Measurements from ENCODE around the gene SLC25A34.

The SLC25A34 gene

DNA sequence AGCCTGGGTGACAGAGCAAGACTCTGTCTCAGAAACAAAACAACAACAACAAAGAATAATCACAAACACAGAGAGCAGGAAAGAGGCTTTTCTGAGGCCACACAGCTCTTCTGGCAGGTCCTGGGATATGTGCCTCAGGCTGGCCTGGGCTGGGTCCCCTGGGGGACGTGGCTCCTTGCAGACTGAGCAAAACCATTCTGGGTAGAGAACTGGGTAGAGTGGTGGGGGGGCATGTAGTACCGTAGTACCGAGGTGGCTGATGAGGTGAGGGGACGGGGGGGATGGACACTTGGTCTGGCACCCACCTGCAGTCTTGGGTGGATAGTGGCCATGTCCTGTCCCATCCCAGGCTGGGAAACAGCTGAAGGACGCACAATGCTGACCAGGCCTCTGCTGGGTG, 12.2 kb downstream of the SLC25A34 start:
- no peaks in the 10 kb centered on the region for H3K4me1 Mint-ChIP-seq (ENCODE audit: low read depth)
- H3K4me3 Mint-ChIP-seq: no peak overlapping the region
- H3K27me3 Mint-ChIP-seq (ENCODE audit: low read depth): no peaks in the 10 kb centered on the region
- no peak overlapping the region for H3K27ac Mint-ChIP-seq
- H3K36me3 Mint-ChIP-seq (ENCODE audit: low read depth): no peaks in the 10 kb centered on the region
- no peaks in the 10 kb centered on the region for H3K9me3 Mint-ChIP-seq

DNA sequence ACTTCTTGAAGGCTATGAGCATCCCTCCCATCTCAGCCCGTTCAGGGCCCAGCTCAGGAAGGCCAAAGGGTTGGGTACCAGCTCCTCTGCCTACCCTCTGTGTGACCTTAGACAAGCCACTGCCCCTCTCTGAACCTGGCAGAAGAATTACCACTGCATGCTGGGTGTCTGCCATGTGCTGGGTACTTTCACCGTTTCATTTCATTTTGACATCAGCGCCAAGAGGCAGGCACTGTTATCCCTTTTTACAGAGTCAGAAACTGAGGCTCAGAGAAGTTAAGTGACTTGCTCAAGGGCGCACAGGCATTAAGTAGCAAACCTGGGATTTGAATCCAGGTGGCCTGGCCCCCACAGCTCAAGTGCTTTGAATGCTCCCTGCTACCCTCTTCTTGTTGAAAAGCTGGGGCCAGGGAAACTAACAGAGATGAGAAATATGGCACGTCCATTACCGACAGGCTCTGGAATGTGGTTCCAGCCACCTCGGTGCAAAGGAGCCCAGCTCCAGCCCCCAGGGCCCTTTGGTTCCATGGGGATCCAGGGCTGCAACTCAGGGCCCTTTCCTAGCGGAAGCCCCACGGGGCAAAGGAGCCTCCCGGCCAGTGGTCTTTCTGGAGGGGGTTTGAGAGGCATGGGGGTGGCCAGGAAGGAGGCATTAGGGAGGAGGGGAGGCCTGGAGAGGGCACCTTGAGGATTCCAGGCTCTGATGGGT, 12.8 kb downstream of the SLC25A34 start:
- Mint-ChIP-seq H3K4me3 (no peak overlapping the region), H3K4me1 (ENCODE audit: low read depth) (no peaks in the 10 kb centered on the region), H3K36me3 (ENCODE audit: low read depth) (no peaks in the 10 kb centered on the region), H3K27ac (no peak overlapping the region), H3K9me3 (no peaks in the 10 kb centered on the region), H3K27me3 (ENCODE audit: low read depth) (no peaks in the 10 kb centered on the region)

DNA sequence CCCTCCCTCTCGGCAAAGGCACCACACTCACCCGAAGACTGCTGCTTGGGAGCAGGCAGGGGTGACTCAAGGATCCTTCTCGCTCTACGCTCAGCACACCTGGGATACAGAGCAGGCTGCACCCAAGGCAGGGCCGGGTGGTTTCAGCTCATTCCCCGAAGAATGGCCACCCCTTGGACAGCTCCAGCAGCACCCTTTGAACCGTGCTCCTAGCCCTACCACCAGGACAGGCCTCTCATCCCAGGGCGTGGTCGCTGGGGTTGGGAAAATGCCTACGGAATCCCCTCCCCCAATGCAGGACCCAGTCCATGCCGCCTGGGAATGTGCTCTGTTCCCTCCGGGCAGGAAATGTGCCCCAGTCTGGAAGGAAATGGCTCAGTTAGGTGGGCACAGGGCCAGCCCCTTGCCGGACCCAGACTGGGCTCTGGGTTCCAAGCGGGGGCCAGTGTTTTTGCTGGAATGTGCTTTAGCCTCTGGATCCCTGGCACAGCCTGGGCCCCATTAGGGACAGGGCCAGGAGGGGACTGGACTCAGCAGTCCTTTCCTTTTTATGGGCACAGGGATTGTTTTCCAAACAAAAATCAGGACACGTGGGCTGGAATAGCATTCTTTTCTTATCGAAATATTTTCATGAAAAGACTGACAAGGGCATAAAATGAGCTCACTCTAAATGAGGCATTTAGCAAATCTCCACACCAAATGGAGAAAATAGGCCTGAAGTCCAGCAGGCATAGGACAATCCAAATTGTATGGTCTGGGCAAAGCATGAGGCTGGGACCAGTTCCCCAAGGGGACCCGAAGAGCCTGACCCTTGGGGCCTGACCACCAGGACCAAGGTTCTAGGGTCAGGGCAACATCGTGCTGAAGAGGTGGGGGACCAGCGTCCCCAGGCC, 13.6 kb downstream of the SLC25A34 start:
- H3K27ac Mint-ChIP-seq: no peak overlapping the region
- H3K27me3 Mint-ChIP-seq (ENCODE audit: low read depth): no peaks in the 10 kb centered on the region
- no peak overlapping the region for H3K4me3 Mint-ChIP-seq
- no peaks in the 10 kb centered on the region for H3K4me1 Mint-ChIP-seq (ENCODE audit: low read depth)
- no peaks in the 10 kb centered on the region for H3K9me3 Mint-ChIP-seq
- no peaks in the 10 kb centered on the region for H3K36me3 Mint-ChIP-seq (ENCODE audit: low read depth)

DNA sequence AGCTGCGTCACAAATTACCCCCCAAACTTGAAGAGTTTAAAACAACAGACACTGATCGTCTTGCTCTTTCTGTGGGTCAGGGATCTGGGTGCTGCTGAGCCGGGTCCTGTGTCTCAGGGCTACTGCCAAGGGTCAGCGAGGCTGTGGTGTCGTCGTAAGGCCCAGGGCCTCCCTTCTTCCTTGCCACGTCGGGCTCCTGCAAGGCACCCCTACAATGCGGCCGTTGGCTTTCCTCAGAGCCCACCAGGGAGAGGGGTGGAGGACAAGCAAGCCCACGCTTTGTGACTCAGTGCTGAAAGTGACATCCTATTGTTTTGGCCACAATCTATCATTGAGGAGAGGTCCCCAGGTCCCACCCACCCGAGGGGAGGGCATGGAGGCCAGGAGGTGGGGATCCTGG, 14.9 kb downstream of the SLC25A34 start:
- Mint-ChIP-seq H3K36me3 (ENCODE audit: low read depth) (no peaks in the 10 kb centered on the region), H3K4me1 (ENCODE audit: low read depth) (no peaks in the 10 kb centered on the region), H3K9me3 (no peaks in the 10 kb centered on the region), H3K27ac (no peak overlapping the region), H3K27me3 (ENCODE audit: low read depth) (peaks cover 10% of the 10 kb centered on the region), H3K4me3 (no peak overlapping the region)

DNA sequence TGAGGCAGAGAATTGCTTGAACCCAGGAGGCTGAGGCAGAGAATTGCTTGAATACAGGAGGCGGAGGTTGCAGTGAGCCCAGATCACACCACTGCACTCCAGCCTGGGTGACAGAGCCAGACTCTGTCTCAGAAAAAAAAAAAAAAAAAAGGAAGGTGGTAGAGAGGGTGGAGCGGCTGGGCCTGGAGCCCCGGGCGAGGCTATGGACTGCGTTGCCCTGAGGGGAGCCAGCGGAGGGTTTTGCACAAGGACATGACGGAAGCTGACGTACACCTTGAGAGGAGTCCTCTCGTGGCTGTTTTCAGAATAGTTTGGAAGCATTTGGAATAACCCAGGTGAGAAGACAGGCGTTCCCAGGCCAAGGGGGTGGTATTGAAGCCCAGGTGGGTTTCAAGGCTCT, 15.7 kb downstream of the SLC25A34 start:
- no peak overlapping the region for H3K27ac Mint-ChIP-seq
- H3K27me3 Mint-ChIP-seq (ENCODE audit: low read depth): peaks cover 18% of the 10 kb centered on the region
- H3K4me3 Mint-ChIP-seq: no peak overlapping the region
- no peaks in the 10 kb centered on the region for H3K36me3 Mint-ChIP-seq (ENCODE audit: low read depth)
- H3K4me1 Mint-ChIP-seq (ENCODE audit: low read depth): peaks cover 5% of the 10 kb centered on the region
- no peaks in the 10 kb centered on the region for H3K9me3 Mint-ChIP-seq

DNA sequence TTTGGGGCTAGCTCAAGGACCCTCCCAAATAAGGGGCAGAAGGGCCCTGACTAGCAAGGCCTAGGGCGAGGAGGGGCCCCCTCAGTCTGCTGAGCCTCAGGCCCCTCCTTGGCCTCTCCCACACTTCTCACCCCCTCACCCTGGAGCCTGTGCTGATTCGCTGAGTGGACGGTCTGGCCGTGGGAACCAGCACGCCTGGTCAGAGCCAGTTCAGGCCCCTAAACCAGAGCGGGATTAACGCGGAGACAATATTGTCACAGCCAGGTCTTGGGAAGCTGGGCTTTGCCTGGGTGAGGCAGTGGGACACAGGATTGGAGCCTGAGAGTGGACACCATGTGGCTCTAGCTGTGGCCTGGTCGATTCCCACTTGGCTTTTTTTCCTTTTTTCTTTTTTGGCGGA, 17.7 kb downstream of the SLC25A34 start:
- Mint-ChIP-seq H3K9me3 (no peaks in the 10 kb centered on the region), H3K4me1 (ENCODE audit: low read depth) (peaks cover 8% of the 10 kb centered on the region), H3K27me3 (ENCODE audit: low read depth) (peaks cover 33% of the 10 kb centered on the region), H3K27ac (no peak overlapping the region), H3K4me3 (no peak overlapping the region), H3K36me3 (ENCODE audit: low read depth) (no peaks in the 10 kb centered on the region)

DNA sequence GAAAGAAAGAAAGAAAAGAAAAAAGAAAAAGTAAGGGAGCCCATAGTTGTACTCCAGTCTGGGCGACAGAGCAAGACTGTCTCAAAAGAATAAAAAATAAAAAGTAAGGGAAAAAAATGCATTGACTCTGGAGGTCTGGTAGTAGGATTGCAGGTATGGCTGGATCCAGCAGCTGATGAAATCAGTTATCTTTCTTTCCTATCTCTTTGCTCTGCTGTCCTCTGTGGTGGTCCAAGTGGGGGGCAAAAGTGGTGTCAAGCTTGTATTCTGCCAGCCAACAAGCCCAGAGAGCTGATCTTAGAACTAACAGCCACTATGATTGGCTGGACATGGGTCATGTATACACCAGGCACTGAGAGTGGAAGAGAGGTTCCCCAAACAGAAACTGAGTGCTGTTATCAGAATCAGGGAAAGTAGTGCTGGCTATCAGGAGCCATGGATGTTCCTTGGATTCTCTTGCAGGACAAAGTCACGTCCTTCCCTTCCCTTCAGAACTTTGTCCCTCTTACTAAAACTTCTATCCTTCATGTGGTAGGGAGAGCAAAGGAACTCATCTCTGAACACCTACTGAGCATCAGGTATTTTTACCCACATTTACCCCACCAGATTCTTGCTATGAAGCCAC, 19.1 kb downstream of the SLC25A34 start:
- peaks cover 42% of the 10 kb centered on the region for H3K27me3 Mint-ChIP-seq (ENCODE audit: low read depth)
- no peak overlapping the region for H3K27ac Mint-ChIP-seq
- peaks cover 8% of the 10 kb centered on the region for H3K4me1 Mint-ChIP-seq (ENCODE audit: low read depth)
- no peaks in the 10 kb centered on the region for H3K36me3 Mint-ChIP-seq (ENCODE audit: low read depth)
- H3K4me3 Mint-ChIP-seq: no peak overlapping the region
- no peaks in the 10 kb centered on the region for H3K9me3 Mint-ChIP-seq

DNA sequence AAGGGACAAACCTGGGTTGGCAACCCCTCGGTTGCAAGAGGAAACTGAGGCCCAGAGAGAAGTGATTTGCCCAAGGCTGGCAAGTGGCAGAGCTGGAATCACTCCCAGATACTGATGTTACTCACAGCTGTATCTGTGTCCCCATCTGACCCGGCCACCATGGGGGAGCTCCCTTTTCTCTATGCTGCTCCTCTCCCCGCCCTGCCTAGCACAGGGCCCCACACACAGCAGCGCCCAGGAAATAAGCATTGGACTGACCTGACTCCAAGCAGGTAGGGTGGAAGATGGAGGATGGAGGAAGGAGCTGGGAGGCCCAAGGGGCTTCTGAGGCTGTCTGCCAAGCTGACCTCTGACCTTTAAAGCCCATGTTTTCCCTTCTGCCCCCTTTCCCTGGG, 19.6 kb downstream of the SLC25A34 start:
- Mint-ChIP-seq H3K27ac (no peak overlapping the region), H3K9me3 (no peaks in the 10 kb centered on the region), H3K27me3 (ENCODE audit: low read depth) (peaks cover 47% of the 10 kb centered on the region), H3K36me3 (ENCODE audit: low read depth) (no peaks in the 10 kb centered on the region), H3K4me1 (ENCODE audit: low read depth) (peaks cover 8% of the 10 kb centered on the region), H3K4me3 (no peak overlapping the region)

DNA sequence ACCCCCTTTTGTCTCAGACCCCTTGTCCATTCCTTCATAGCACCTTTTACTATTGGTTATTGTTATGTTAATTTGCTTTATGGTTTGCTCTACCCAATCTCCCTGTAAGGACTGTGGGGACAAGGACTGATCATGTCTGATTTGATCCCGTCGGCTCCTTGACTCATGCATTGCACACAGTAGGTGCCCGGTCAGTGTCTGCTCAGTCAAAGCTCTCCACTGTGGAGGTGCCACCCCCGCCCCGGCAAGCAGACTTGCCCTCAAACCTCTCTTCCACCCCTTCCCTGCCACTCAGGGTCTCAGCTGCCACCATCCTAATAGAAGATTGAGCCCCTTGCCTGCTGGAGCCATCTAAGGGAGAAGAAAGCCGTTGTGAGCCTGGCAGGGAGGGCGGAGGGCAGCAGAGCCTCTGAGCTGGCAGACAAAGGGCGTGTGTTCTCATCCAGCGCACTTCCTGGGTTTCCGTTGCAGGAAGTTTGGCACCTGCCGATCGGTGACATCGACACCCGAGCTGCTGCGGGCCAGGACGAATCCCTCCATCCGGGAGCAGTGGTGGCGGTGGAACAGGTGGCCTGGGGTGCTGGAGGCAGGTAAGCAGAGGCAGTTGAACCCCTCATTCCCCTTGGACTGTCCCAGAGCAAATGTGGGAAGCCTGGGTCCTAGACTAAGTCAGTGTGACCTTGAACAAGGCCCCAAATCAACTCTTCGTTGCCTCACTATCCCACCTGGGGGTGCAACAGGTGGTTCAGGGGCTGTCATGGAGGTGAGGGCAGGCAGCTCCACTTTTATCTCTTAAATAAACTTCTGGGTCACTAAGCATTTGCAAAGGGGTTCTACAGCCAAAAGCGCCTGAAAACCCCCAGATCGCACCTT, 20.3 kb downstream of the SLC25A34 start:
- H3K4me1 Mint-ChIP-seq (ENCODE audit: low read depth): peaks cover 8% of the 10 kb centered on the region
- H3K9me3 Mint-ChIP-seq: no peaks in the 10 kb centered on the region
- peaks cover 54% of the 10 kb centered on the region for H3K27me3 Mint-ChIP-seq (ENCODE audit: low read depth)
- H3K4me3 Mint-ChIP-seq: no peak overlapping the region
- H3K36me3 Mint-ChIP-seq (ENCODE audit: low read depth): no peaks in the 10 kb centered on the region
- no peak overlapping the region for H3K27ac Mint-ChIP-seq

DNA sequence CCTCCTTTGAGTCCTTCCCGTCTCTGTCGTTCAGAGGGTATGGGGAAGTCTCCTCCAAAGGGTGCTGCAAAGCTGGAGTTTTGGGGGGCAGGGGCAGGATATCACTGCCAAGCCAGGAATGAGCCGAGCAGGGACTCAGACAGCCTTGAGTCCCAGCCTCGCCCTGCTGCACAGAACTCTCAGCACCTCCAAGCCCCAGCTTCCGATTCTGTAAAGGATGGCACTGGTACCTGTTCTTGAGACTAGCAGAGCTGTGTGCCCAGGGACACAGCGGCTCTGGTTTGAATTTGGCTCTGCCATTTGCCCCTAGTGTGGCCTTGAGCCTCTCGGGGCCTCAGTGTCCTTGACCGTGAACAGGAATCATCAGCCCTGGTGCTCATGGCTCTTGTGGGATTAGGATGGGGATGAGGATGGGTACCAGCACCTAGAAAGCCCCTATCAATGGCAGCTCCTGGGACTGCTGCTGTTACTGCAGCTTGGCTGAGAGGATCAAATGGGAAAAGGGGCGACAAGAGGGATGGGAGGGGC, 21.0 kb downstream of the SLC25A34 start:
- Mint-ChIP-seq H3K9me3 (no peaks in the 10 kb centered on the region), H3K36me3 (ENCODE audit: low read depth) (no peaks in the 10 kb centered on the region), H3K27ac (no peak overlapping the region), H3K4me1 (ENCODE audit: low read depth) (peaks cover 8% of the 10 kb centered on the region), H3K27me3 (ENCODE audit: low read depth) (peaks cover 58% of the 10 kb centered on the region), H3K4me3 (no peak overlapping the region)

DNA sequence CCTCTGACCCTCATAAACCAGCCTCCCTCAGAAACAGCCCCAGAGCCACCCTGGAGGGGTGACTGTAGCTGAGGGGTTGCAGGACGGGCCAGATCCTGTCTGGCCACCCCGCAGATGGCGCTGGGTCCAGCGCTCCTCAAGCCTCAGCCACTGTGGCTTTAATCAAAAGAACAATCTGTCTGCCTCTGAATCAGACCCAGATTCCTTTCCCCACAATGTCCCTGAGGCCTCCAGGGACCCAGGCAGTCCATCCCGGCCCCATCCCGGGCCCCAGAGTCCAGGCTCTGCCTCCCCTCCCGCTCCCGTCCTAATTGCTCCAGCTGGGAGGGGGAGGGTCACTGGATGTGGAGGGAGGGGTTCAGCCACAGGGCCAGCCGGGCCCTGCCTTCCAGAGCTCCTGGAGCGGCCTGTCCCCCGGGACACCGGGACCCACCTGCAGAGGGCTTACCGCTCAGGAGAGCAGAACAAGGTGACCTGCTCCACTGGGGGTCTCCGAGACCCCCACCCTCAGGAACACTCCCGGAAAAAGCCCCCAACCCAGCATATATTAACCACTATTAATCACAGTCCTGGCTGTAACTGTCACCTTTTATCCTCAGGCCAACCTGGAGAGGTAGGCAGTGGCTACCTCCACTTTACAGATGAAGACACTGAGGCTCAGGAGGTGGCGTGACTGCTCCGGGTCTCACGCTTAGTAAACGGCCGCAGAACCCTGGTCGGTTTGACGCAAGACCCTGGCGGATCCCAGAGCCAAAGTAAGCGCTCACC, 21.7 kb downstream of the SLC25A34 start:
- Mint-ChIP-seq H3K4me3 (peak overlapping the region; percentile 21), H3K4me1 (ENCODE audit: low read depth) (peaks cover 8% of the 10 kb centered on the region), H3K9me3 (no peaks in the 10 kb centered on the region), H3K36me3 (ENCODE audit: low read depth) (no peaks in the 10 kb centered on the region), H3K27me3 (ENCODE audit: low read depth) (peaks cover 64% of the 10 kb centered on the region), H3K27ac (no peak overlapping the region)

DNA sequence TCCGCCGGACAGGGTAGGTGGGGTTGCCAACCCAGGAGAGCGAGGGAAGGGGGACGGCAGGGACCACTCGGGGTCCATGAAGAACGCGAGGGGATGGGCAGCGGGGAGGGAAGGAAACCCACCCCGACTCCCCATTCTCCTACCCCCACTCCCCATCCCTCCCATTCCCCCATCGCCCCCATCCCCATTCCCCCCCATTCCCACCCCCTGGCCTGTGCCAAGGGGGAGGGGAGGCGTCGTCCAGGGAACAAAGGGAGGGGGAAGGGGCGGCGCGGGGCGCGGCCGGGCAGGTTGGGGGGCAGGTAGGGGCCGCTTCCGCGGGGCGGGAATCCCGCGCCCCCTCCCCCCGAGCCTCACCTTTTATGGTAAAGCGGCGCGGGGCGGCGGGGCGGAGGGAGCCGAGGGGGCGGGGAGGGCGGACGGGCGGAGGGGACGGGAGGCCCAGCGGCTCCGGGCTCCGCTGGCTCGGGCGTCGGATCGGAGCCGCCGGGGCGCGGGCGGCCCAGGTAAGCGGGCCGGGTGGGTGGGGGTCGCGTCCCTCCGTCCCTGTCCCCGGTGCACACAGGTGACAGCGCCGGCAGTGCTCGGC, 22.4 kb downstream of the SLC25A34 start, which contains the start of gene FBLIM1:
Gene FBLIM1 (plus strand): TSS at position 453 of the 589 bp plus-strand sequence. CDS start 6,189 bp downstream, outside the sequence.
- Mint-ChIP-seq H3K27me3 (ENCODE audit: low read depth) (peaks cover 66% of the 10 kb centered on the region), H3K4me3 (peak within 1 kb of the TSS; percentile 21), H3K4me1 (ENCODE audit: low read depth) (peaks cover 8% of the 10 kb centered on the region), H3K9me3 (no peaks in the 10 kb centered on the region), H3K27ac (no peak within 1 kb of the TSS), H3K36me3 (ENCODE audit: low read depth) (no peaks in the 10 kb centered on the region)

Data from T-helper 1 cell treated with Interleukin-12 subunit alpha and Interleukin-12 subunit beta and Interleukin-4 antibody, amounts not matched to agents 30 μg/mL and 1 μg/mL, for 36 hours (primary cell).